ENCODE measurements around the gene CELF5.

DNA sequence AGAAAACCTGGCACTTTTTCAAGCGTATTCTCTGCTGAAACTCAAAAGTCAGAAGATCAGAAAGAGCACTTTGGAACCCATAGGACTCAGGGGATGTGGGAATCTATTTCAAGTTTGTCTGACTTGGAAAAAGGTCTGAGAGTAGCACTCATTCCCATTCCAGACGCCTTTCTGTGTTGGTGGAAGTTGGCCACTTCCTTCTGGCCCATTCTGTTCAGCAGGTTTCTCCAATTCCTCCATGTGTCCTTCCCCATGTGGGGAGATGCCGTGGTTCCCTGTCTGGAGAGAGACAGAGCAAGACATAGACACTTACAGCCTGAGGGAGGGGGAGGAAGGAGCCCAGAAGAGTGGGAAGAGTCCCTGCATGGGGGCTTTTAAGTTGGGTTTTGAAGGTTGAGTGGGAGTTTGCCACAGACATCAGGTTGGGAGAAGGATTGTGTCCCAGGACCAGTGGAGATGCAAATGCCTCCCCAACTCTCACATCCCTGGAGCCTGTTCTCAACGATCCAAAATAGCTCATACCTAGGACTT, 48.0 kb downstream of the CELF5 start:
- TF ChIP-seq POLR2AphosphoS5 (IDR thresholded peaks at IDR 0.05) (no peak), CTCF (IDR thresholded peaks at IDR 0.05) (no peak)

Measured in sigmoid colon (tissue), 4 donors.